ENCODE measurements around the gene DMD.

Gene DMD

GRCh38 chrX:31199840-31200114 lies 2011.6 kb downstream of the DMD start:
- H3K4me3 ChIP-seq (ENCODE audit: control insufficient read depth, low read depth, low read length) = no peak overlapping the region
- DNase-seq (ENCODE audit: low read depth) = no peak
- TF ChIP-seq, protein P1, sequence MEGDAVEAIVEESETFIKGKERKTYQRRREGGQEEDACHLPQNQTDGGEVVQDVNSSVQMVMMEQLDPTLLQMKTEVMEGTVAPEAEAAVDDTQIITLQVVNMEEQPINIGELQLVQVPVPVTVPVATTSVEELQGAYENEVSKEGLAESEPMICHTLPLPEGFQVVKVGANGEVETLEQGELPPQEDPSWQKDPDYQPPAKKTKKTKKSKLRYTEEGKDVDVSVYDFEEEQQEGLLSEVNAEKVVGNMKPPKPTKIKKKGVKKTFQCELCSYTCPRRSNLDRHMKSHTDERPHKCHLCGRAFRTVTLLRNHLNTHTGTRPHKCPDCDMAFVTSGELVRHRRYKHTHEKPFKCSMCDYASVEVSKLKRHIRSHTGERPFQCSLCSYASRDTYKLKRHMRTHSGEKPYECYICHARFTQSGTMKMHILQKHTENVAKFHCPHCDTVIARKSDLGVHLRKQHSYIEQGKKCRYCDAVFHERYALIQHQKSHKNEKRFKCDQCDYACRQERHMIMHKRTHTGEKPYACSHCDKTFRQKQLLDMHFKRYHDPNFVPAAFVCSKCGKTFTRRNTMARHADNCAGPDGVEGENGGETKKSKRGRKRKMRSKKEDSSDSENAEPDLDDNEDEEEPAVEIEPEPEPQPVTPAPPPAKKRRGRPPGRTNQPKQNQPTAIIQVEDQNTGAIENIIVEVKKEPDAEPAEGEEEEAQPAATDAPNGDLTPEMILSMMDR (conservative IDR thresholded peaks at IDR 0.05; ENCODE audit: control insufficient read depth, insufficient read depth, low read depth, low read length) = no peak

DNA sequence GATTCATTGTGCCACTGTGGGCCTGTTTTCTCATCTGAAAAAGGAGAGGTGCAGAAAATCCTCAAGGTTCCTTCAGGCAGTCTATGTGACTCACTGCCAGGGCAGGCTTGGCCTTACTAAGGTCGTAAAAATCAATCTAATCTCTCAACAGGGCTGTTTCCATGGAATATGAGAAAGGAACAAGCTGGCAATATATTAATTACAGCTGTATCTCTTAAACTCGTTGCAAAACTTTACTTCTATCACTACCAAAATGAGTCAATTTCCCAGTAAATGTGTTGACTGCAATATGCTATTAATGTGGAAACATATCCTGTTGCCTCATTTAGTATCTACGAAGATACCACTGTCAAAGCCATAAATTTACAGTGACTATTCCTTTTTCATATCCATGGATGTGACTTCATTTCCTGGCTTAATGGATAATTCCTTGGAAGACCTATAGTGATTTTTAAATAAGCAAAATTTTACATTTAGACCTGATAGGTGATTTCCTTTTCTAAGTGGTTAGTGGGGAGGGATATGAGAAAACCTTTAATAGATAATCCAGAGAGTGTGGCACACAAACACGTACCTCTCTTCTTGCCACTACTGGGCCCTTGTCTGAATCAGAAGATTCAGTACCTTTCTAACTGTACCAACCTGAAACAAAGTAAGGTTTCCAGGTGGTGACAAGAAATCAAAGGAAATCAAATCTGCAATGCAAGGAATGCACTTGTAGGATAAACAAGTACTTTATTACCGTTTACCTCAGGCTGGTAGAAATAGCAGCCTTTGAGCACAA lies 2012.1 kb downstream of the DMD start:
- no peak overlapping the region for H3K4me3 ChIP-seq (ENCODE audit: control insufficient read depth, low read depth, low read length)
- peak; percentile 69 for DNase-seq (ENCODE audit: low read depth)
- TF ChIP-seq, protein P1 (conservative IDR thresholded peaks at IDR 0.05; ENCODE audit: control insufficient read depth, insufficient read depth, low read depth, low read length) = no peak

DNA sequence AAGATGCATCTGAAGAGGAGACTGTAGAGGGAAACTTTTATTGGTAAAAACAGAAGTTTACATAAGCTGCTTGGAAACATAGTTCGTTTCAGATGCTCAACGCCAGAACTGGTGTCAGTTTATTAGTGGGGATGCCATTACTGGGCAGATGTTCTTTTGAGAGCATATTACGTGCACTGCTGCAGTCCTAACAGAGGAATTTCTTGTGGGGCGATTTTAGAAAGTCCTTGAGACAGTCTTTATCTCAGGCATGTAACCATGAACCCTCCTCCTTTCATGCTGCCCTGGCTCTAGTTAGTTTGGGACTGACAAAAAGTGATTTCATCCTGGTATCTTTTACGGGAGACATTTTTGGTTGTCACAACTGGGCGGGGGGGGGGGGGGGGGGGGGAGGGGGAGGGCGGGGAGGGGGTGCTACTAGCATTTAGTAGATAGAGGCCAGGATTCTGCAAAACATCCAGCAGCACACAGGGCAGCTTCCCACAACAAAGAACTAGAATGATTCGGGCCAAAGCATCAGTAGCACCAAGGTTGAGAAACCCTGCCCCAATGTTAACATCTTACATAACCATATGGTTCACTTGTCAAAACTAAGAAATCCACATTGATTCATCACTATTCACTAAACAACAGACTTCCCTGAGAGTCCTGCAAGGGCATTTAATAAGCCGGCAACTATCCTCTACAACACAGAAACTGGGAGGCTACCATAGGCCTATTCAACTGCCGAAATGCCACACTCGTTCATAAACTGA lies 2021.0 kb downstream of the DMD start:
- TF ChIP-seq, protein P1 (conservative IDR thresholded peaks at IDR 0.05; ENCODE audit: control insufficient read depth, insufficient read depth, low read depth, low read length) = no peak
- DNase-seq (ENCODE audit: low read depth) = no peak
- H3K4me3 ChIP-seq (ENCODE audit: control insufficient read depth, low read depth, low read length) = no peak overlapping the region

GRCh38 chrX:31186693-31187338 lies 2024.5 kb downstream of the DMD start:
- TF ChIP-seq, protein P1 (conservative IDR thresholded peaks at IDR 0.05; ENCODE audit: control insufficient read depth, insufficient read depth, low read depth, low read length) = no peak
- no peak for DNase-seq (ENCODE audit: low read depth)
- no peak overlapping the region for H3K4me3 ChIP-seq (ENCODE audit: control insufficient read depth, low read depth, low read length)

- no peak for DNase-seq (ENCODE audit: low read depth)
- H3K4me3 ChIP-seq (ENCODE audit: control insufficient read depth, low read depth, low read length) = no peak overlapping the region
- TF ChIP-seq, protein P1 (conservative IDR thresholded peaks at IDR 0.05; ENCODE audit: control insufficient read depth, insufficient read depth, low read depth, low read length) = no peak
Measured at GRCh38 chrX:31185884-31186283, 2025.5 kb downstream of the DMD start.

GRCh38 chrX:31181377-31182000 lies 2029.9 kb downstream of the DMD start:
- TF ChIP-seq, protein P1 (conservative IDR thresholded peaks at IDR 0.05; ENCODE audit: control insufficient read depth, insufficient read depth, low read depth, low read length) = no peak
- DNase-seq (ENCODE audit: low read depth) = no peak
- no peak overlapping the region for H3K4me3 ChIP-seq (ENCODE audit: control insufficient read depth, low read depth, low read length)

Measured in fibroblast of mammary gland (primary cell).